Hypothalamus (tissue), 51 donors: ENCODE data around the gene ABHD12.

Source experiments
- DNase-seq, 51 donors: peaks; one replicate each; lab custom pipeline; 2025; lab: John Stamatoyannopoulos, UW

ABHD12 gene

DNA sequence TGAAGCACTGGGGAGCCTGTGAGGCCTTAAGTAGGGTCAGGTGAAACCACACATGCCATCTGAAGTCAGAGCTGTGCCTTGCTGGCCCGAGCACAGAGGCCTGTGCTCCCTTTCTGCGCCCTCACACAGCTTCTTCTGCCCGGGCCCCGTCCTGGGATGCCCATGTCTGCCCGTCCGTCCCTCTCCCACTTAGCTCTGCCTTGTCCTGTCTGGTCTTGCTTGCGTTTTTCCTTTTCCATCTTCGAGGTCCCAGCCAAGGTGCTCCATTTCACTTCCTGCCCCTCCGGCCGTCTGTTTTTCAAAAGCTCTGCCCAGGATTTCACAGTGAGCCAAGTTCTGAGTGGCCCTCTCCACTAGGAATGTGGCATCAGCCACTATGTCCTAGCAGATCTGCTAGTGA, 97.1 kb downstream of the ABHD12 start:
- DNase-seq: no peak

- no peak for DNase-seq
Measured at GRCh38 chr20:25292176-25292891, 98.3 kb downstream of the ABHD12 start.

- no peak for DNase-seq
Measured at GRCh38 chr20:25291432-25292133, 99.1 kb downstream of the ABHD12 start.

- no peak for DNase-seq
Measured at GRCh38 chr20:25290646-25291431, 99.8 kb downstream of the ABHD12 start.

DNA sequence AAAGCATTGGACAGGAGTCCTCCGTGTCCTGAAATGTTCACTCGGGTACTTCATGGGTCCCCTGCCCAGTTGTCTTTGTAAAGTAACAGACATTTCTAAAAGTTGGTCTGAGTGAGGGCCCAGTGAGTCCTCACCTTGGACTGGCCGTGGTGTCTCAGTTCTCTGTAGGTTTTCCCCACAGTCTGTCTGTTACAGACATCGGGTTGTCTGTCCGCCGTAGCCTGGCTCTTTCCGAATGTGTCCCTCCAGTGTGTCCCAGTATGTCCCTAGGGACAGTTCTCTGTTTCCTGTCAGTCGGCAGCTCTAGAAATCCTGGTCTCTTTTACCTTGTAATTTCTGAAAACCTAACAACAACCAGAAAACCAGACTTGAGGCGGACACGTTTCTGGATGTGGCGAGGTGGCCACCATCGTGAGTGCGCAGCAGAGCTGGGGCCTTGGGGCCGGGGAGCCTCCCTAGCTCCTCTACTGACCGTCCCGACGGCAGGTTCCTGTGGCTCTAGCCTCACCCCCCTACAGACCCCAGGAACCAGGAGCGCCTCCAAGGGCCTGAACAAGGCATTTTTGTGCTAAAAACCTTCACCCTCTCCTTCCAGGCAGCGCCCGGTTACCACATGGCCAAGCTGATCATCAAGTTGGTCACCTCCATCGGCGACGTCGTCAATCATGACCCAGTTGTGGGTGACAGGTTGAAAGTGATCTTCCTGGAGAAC, 100.6 kb downstream of the ABHD12 start:
- DNase-seq: no peak

DNA sequence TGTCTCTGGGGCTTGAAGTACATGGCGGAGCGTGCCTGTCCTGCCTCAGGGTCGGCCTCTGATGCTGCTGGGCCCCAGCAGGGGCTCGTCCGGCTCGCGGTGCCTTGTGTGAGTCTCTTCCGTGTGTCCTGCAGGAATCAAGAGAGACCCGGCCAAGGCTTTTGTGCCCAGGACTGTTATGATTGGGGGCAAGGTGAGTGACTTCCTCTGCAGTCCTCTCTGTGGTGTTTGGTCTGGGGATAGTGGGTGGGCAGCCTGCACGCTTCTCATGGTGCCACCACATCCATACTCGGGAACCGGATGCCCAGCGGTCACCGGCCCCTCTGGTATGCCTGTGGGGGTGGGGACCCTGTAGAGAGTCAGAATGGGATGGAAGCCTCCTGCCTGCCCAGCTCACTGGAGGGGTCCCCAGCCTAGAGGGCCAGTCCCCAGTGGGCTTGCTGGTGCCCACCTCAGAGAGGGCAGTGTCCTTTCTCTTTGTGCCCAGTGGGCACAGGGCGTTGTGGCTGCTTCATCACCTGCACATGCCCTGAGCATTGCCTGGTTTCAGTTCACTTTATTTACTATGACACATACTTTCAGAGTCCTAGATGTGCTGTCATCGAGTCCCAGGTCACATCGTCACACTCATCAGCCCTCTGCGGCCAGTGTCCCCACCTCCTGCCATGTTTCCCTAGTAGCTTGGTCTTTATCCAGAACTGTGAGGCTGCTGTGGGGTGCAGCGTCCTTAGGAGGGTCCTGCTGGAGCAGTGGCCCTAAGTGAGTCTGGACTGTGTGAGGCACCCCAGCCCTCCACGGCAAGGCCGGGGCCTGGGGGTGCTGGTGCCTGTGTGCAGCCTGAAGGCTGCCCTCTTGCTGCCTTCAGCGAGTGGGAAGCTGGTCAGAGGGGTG, 102.1 kb downstream of the ABHD12 start:
- no peak for DNase-seq

DNA sequence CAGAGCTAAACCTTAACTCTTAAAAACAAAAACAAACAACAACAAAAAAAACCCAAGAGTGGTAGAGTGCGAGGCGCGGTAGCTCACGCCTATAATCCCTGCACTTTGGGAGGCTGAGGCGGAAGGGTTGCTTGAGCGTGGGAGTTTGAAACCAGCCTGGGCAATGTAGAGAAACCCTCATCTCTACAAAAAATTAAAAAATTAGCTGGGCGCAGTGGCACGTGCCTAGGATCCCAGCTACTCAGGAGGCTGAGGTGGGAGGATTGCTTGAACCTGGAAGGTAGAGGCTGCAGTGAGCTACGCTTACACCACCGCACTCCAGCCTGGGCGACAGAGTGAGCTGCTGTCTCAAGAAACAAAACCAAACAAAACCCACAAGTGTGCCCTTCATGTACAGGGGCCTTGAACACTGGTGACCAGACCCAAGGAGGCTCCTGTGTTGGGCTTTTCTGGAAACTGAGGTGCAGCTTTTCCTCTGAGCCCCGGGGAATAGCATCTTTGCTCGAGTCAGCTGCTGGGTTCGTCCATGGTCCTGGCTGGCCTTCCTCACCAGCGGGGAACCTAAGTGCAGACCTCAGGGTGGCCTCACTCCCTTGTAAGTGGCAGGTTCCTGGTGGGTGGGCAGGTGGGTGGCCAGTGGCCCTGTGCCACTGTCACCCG, 102.9 kb downstream of the ABHD12 start:
- DNase-seq: no peak

GRCh38 chr20:25286917-25287316, 103.7 kb downstream of the ABHD12 start:
- no peak for DNase-seq

GRCh38 chr20:25285856-25286798, 104.5 kb downstream of the ABHD12 start:
- no peak for DNase-seq

- DNase-seq: peak in 3 of 51 donors; percentile 17 to 28 (median 24)
Measured at GRCh38 chr20:25285091-25285647, 105.5 kb downstream of the ABHD12 start.

DNA sequence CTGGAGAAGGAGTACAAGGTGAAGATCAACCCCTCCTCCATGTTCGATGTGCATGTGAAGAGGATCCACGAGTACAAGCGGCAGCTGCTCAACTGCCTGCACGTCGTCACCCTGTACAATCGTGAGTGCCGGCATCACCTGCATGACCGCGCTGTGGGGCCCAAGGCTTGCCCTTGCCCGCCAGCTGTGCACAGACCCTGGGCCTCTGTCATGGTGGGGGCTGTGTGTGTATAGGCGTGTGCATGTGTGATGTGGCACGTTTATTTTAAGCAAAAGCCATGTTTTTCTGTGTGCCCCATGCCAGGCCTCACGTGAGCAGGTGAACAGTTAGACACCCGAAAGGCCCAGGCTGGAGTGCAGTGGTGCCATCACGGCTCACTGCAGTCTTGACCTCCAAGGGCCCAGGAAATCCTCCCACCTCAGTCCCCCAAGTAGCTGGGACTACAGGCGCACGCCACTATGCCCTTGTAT, 106.5 kb downstream of the ABHD12 start:
- DNase-seq: no peak

- DNase-seq: no peak
Measured at GRCh38 chr20:25283221-25283951, 107.2 kb downstream of the ABHD12 start.

DNA sequence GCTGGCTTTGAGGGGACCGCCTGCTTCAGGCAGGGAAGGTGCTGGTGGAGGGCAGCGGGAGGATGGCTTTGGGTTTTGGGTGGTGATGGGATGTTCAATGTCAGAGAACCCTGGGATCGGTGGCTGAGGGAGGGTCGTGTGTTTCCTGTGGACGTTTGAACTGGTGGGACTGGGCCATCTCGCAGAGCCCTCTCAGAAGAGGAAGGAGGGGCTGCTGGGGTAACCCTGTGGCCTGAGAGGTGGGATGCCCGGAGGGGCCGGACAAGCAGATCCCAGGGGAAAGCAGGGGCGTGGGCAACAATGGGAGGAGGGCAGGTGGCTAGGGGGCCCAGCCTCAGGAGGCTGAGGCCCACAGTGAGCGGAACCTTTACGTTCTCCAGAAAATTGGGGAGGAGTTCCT, 107.8 kb downstream of the ABHD12 start:
- DNase-seq: no peak

DNA sequence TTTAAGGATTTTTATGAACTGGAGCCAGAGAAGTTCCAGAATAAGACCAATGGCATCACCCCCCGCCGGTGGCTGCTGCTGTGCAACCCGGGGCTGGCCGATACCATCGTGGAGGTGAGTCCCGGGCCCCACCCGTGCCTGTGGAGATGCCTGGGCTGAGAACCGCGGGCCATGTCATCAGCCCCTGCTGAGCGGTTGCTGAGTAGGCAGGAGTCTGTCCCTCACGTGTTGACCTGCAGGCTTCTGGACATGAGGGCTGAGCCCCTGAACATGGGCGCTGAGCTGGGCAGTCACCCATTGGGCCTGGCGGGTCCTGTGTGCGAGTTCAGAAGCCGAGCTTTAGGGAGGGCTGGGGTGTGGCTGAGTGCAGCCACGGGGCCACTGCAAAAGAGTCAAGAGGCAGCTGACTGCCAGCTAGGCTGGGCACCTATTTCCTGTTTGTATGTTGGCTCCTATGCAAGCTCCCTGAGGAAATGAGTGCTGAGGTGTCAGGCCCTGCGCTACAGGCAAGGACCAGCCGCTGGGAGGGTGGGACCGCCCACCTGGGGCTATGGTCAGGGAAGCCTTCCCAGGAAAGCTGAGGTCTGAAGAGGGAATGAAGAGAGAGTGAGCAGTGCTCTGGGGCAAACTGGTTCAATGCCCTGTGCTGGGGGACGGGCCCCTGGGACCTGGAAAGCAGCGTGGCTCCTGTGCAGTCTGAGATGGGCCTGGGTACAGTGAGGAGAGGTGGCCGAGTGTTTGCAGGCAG, 108.4 kb downstream of the ABHD12 start:
- DNase-seq: no peak

DNA sequence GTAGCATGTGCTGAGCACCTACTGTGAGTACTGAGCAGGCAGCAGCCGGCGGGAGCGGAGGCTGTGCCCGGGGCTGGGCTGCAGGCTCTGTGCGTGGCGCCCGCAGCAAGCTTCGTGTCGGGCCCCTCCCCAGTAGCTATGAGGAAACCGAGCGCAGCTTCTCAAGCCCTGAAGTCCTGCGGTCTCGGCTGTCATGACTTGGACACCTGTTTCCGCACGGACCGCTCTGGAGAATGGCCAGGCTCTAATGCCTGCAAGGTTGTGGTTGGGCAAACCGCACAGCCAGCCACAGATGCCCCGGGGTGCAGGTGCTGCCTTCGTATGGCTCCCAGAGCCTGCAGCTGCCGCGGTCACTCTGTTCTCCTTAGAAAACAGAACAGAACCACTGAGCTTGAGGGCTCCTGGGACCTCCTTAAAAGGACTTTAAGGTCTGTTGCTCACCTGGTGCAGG, 109.1 kb downstream of the ABHD12 start:
- no peak for DNase-seq
